Lung (tissue), 12 donors: ENCODE measurements around the gene LCLAT1. TPM values are rescaled to one million over a fixed set of nuclear protein-coding genes. Genes with fewer than 3 reads are reported as not detected.

Source experiments
- ATAC-seq: fragments of 200-7000 bp; cut with Tn5 transposase; one replicate; pipeline ENCODE4 v1.9.1; 2020; ENCODE audit warnings: moderate number of reproducible peaks; ENCODE audit not compliant: insufficient read depth, low FRiP score
- DNase-seq, 3 donors: peaks; one replicate each; pipeline ENCODE4 v3.0.0-alpha.2; 2013 to 2017
- H3K27ac ChIP-seq, 2 donors: one replicate each; pipeline ENCODE4 v1.5.1; 2013; ENCODE audit warnings: mild to moderate bottlenecking in 2 of 2, moderate library complexity in 2 of 2, control low read depth in 1 of 2, inconsistent platforms in 1 of 2, low read depth in 1 of 2, low read length in 1 of 2
- H3K27me3 ChIP-seq, 3 donors: one replicate each; pipeline ENCODE4 v1.5.1; 2013; ENCODE audit warnings: low read length in 2 of 3; ENCODE audit not compliant: control insufficient read depth in 3 of 3, insufficient read depth in 3 of 3
- H3K36me3 ChIP-seq, 4 donors: one replicate each; pipeline ENCODE4 v1.5.1; 2013; ENCODE audit warnings: low read length in 4 of 4, mild to moderate bottlenecking in 1 of 4, moderate library complexity in 1 of 4; ENCODE audit not compliant: control insufficient read depth in 4 of 4, insufficient read depth in 4 of 4
- H3K4me1 ChIP-seq, 5 donors: one replicate each; pipeline ENCODE4 v1.5.1; 2013; ENCODE audit warnings: low read length in 5 of 5, mild to moderate bottlenecking in 2 of 5, moderate library complexity in 1 of 5; ENCODE audit not compliant: control insufficient read depth in 5 of 5, insufficient read depth in 5 of 5
- H3K4me3 ChIP-seq: one replicate; pipeline ENCODE4 v1.5.1; 2013; ENCODE audit warnings: mild to moderate bottlenecking, control low read depth, moderate library complexity
- H3K9ac ChIP-seq, 2 donors: one replicate each; pipeline ENCODE4 v1.5.1; 2013; ENCODE audit warnings: low read length in 2 of 2, control low read depth in 1 of 2; ENCODE audit not compliant: insufficient read depth in 1 of 2
- H3K9me3 ChIP-seq, 4 donors: one replicate each; pipeline ENCODE4 v1.5.1; 2013; ENCODE audit warnings: low read length in 3 of 4, mild to moderate bottlenecking in 1 of 4, moderate library complexity in 1 of 4; ENCODE audit not compliant: control insufficient read depth in 4 of 4, insufficient read depth in 3 of 4
- CTCF ChIP-seq: IDR thresholded peaks from 2 replicates; pipeline ENCODE4 v1.5.1; 2012; ENCODE audit warnings: mild to moderate bottlenecking; ENCODE audit errors: control extremely low read depth, extremely low read depth
- WGBS, 2 donors: extraction: QIAGEN DNeasy Blood & Tissue Kit; methylation state at CpG; one replicate each; pipeline ENCODE4 v1.1.7; 2013; 5-methylcytosine and 5-hydroxymethylcytosine counted together
- polyA plus RNA-seq, 2 donors: library from polyadenylated mRNA; stranded (reverse); fragments of 200-250 nt; gene quantifications; one replicate each; pipeline ENCODE4 v1.2.1, GENCODE V29; 2013
- total RNA-seq, 2 donors: library from RNA; depleted of rRNA in 1 of 2; stranded (reverse); fragments of >200 nt in 1 of 2; gene quantifications; one replicate each; pipeline ENCODE4 v1.2.1, GENCODE V29; 2014 to 2021
- donor health status: control.
- donor health status: control.
- donor health status: Bipolar disorder and iron deficiency.
- donor health status: healthy.
- donor health status: DM: yes; HTN: yes; CAD: no.

The LCLAT1 gene
- total and polyA plus RNA-seq, 4 donors, result 2.4 to 24.2 (median 10.8) TPM

GRCh38 chr2:30472326-30472725, 25.3 kb downstream of the LCLAT1 start:
- no peak for TF ChIP-seq CTCF
- DNase-seq (peak in 2 of 3 donors; percentile 43 to 68), ATAC-seq (no peak)
- no peaks in the 10 kb centered on the region for H3K9me3 ChIP-seq
- H3K36me3 ChIP-seq, result no peaks in the 10 kb centered on the region
- H3K27me3 ChIP-seq, result no peaks in the 10 kb centered on the region
- H3K4me3 ChIP-seq, result no peak overlapping the region
- no peak overlapping the region for H3K27ac ChIP-seq
- H3K4me1 ChIP-seq, result peaks cover 0 to 8% (median 2%) of the 10 kb centered on the region in 5 donors
- H3K9ac ChIP-seq, result peak overlapping the region in 1 of 2 donors; percentile 34

- no peaks in the 10 kb centered on the region for H3K9me3 ChIP-seq
- no peak for TF ChIP-seq CTCF
- H3K27me3 ChIP-seq, result no peaks in the 10 kb centered on the region
- H3K27ac ChIP-seq, result no peak overlapping the region
- no peak overlapping the region for H3K9ac ChIP-seq
- H3K36me3 ChIP-seq, result peaks cover 0 to 4% (median 0%) of the 10 kb centered on the region in 4 donors
- peaks cover 0 to 8% (median 4%) of the 10 kb centered on the region in 5 donors for H3K4me1 ChIP-seq
- ATAC-seq (no peak), DNase-seq (peak in 2 of 3 donors; percentile 50 to 57)
- no peak overlapping the region for H3K4me3 ChIP-seq
These were observed 28.5 kb downstream of the LCLAT1 start for GRCh38 chr2:30475542-30475941.

- DNase-seq (no peak), ATAC-seq (no peak)
- no peak overlapping the region for H3K27ac ChIP-seq
- peaks cover 0 to 4% (median 0%) of the 10 kb centered on the region in 4 donors for H3K36me3 ChIP-seq
- peaks cover 0 to 14% (median 11%) of the 10 kb centered on the region in 5 donors for H3K4me1 ChIP-seq
- TF ChIP-seq CTCF, result no peak
- no peaks in the 10 kb centered on the region for H3K27me3 ChIP-seq
- H3K4me3 ChIP-seq, result no peak overlapping the region
- no peak overlapping the region for H3K9ac ChIP-seq
- WGBS, 2 donors, result 92% methylated on average over 2 of the region's 2 CpGs
- no peaks in the 10 kb centered on the region for H3K9me3 ChIP-seq
These were observed 29.6 kb downstream of the LCLAT1 start for GRCh38 chr2:30476636-30477035.

- 67 to 71% methylated on average over 6 of the region's 6 CpGs for WGBS, 2 donors
- no peak for TF ChIP-seq CTCF
- H3K27me3 ChIP-seq, result no peaks in the 10 kb centered on the region
- no peak overlapping the region for H3K4me3 ChIP-seq
- H3K36me3 ChIP-seq, result peaks cover 0 to 6% (median 0%) of the 10 kb centered on the region in 4 donors
- ATAC-seq (no peak), DNase-seq (no peak)
- no peak overlapping the region for H3K9ac ChIP-seq
- H3K4me1 ChIP-seq, result peaks cover 0 to 19% (median 5%) of the 10 kb centered on the region in 5 donors
- no peak overlapping the region for H3K27ac ChIP-seq
- no peaks in the 10 kb centered on the region for H3K9me3 ChIP-seq
These were observed 33.8 kb downstream of the LCLAT1 start for GRCh38 chr2:30480703-30481322.
